K562 (cell line): ENCODE results near the gene SRRM5. TPM values are rescaled to one million over a fixed set of nuclear protein-coding genes. Genes with fewer than 3 reads are reported as not detected.

Experiments
- ATAC-seq: fragments of 200-7000 bp; cut with Tn5 transposase; 3 replicates; pipeline ENCODE4 v1.9.1; 2020; ENCODE audit warnings: moderate library complexity
- BruUV-seq: library from RNA; stranded (reverse); fragments of 400-500 nt; replicated peaks from 2 replicates; lab custom pipeline; 2021; lab: Mats Ljungman, UMichigan
- CTCF ChIA-PET: fragments of 300-600 bp; formaldehyde crosslinking; extraction: SDS; loops from one replicate; lab custom pipeline; 2021; ENCODE audit warnings: low intra/inter-chr PET ratio; lab: Yijun Ruan, JAX
- POLR2A ChIA-PET: fragments of 300-600, 350-650 bp; sonication (Branson Sonifier 250); formaldehyde crosslinking; extraction: SDS; loops from one replicate; lab custom pipeline; 2021; ENCODE audit warnings: antibody characterized with exemption, inconsistent platforms; lab: Yijun Ruan, JAX
- DNase-seq, 4 experiments: peaks; one replicate each; pipeline versions ENCODE4 v3.0.0 to v3.0.0-alpha.2; 2011 to 2018; ENCODE audit warnings: low spot score in 3 of 4, mixed read lengths in 3 of 4; ENCODE audit errors: extremely low read depth in 1 of 4
- FAIRE-seq: peaks from 2 replicates; lab custom pipeline; 2011; peaks lifted over from hg19 to GRCh38; lab: Jason Lieb, UNC
- H2AFZ ChIP-seq: 2 replicates; pipeline ENCODE4 v1.6.0; 2011; ENCODE audit warnings: low read depth, low read length, control low read depth, inconsistent platforms
- H3K27ac ChIP-seq: fragments of 200-600 bp; 3 replicates; pipeline ENCODE4 v1.8.0; 2011; ENCODE audit warnings: low read depth, mild to moderate bottlenecking, control low read depth, inconsistent platforms, low read length, moderate library complexity, mixed read lengths; ENCODE audit errors: extremely low read depth
- H3K27me3 ChIP-seq, 2 experiments: fragments of 300-600 bp in 1 of 2; 2 replicates in 1 of 2; 3 replicates in 1 of 2; pipeline versions ENCODE4 v1.6.0 to v1.8.0; 2011; ENCODE audit warnings: inconsistent platforms in 2 of 2, low read length in 2 of 2, mild to moderate bottlenecking in 1 of 2, mixed read lengths in 1 of 2, moderate library complexity in 1 of 2; ENCODE audit not compliant: control insufficient read depth in 2 of 2, insufficient read depth in 2 of 2
- H3K36me3 ChIP-seq: fragments of 300-600 bp; 3 replicates; pipeline ENCODE4 v1.8.0; 2011; ENCODE audit warnings: mild to moderate bottlenecking, low read length, inconsistent platforms; ENCODE audit not compliant: control insufficient read depth, insufficient read depth
- H3K4me1 ChIP-seq, 2 experiments: fragments of 200-600 bp in 1 of 2; replicated peaks in 1 of 2; 2 replicates in 1 of 2; 3 replicates in 1 of 2; pipeline versions ENCODE4 v1.5.1 to v1.8.0; 2011; ENCODE audit warnings: inconsistent platforms in 2 of 2, low read length in 2 of 2, mild to moderate bottlenecking in 1 of 2, mixed read lengths in 1 of 2, moderate library complexity in 1 of 2; ENCODE audit not compliant: control insufficient read depth in 2 of 2, insufficient read depth in 2 of 2
- H3K4me2 ChIP-seq: 2 replicates; pipeline ENCODE4 v1.6.1; 2011; ENCODE audit warnings: low read length, control low read depth, inconsistent platforms, mixed read lengths; ENCODE audit not compliant: insufficient read depth
- H3K4me3 ChIP-seq: fragments of 200-600 bp; sonication (generic), shearing (Covaris generic); 2 replicates; pipeline ENCODE4 v1.5.1; 2016; ENCODE audit warnings: control low read depth, inconsistent platforms
- H3K79me2 ChIP-seq: fragments of 200-600 bp; 3 replicates; pipeline ENCODE4 v1.8.0; 2011; ENCODE audit warnings: low read length, inconsistent platforms; ENCODE audit not compliant: control insufficient read depth, insufficient read depth
- H3K9ac ChIP-seq, 2 experiments: 2 replicates each; pipeline versions ENCODE4 v1.6.0 to v1.6.1; 2011; ENCODE audit warnings: low read depth in 2 of 2, low read length in 2 of 2, control low read depth in 1 of 2, inconsistent platforms in 1 of 2, mild to moderate bottlenecking in 1 of 2, mixed read lengths in 1 of 2; ENCODE audit not compliant: insufficient read depth in 1 of 2
- H3K9me1 ChIP-seq: one replicate; pipeline ENCODE4 v1.6.0; 2011; ENCODE audit warnings: inconsistent platforms, mild to moderate bottlenecking, low read length, moderate library complexity; ENCODE audit not compliant: control insufficient read depth, insufficient read depth
- H3K9me3 ChIP-seq: replicated peaks from 2 replicates; pipeline ENCODE4 v1.5.1; 2011; ENCODE audit warnings: low read depth, low read length, inconsistent platforms; ENCODE audit not compliant: control insufficient read depth, insufficient read depth
- H4K20me1 ChIP-seq: replicated peaks from 2 replicates; pipeline ENCODE4 v1.6.1; 2011; ENCODE audit warnings: low read length, inconsistent platforms, mixed read lengths; ENCODE audit not compliant: control insufficient read depth, insufficient read depth
- LARP7 ChIP-seq: fragments of 450-650 bp; IDR thresholded peaks from 2 replicates; pipeline ENCODE4 v1.6.1; 2016
- PRDM10 ChIP-seq: fragments of 450-650 bp; IDR thresholded peaks from 2 replicates; pipeline ENCODE4 v1.6.1; 2018; ENCODE audit not compliant: partially characterized antibody
- WGBS: fragments of 100-300 bp; shearing (Covaris generic); methylation state at CpG from one replicate; pipeline ENCODE4 v1.1.6; 2016; ENCODE audit warnings: low coverage, mixed read lengths; ENCODE audit not compliant: insufficient coverage; ENCODE audit errors: missing lambda C conversion rate; 5-methylcytosine and 5-hydroxymethylcytosine counted together
- in situ Hi-C: fragments of 300-500 bp; cut with MboI; formaldehyde crosslinking; loops from 4 replicates; pipeline ENCODE4 v1.15.0; 2018; ENCODE audit warnings: inconsistent platforms, mixed read lengths
- intact Hi-C: fragments of 100-400 bp; cut with micrococcal nuclease; formaldehyde crosslinking; loops from 2 replicates; pipeline ENCODE4 v1.14.2; 2022
- polyA plus RNA-seq, 8 experiments: library from polyadenylated mRNA; depleted of rRNA in 4 of 8; stranded (reverse) in 5 of 8; unstranded in 3 of 8; fragments of >200 nt; fragmentation: Nextera tagmentation in 2 of 8; fragmentation: Illumina TruSeq in 1 of 8; extraction: Ambion mirVana in 2 of 8; extraction: Trizol in 1 of 8; gene quantifications; 2 replicates each; pipeline versions ENCODE4 v1.2.1 to v1.2.3, GENCODE V29; 2011 to 2014; ENCODE audit warnings: inconsistent platforms in 1 of 8, missing spikeins in 1 of 8
- total RNA-seq, 7 experiments: library from RNA; depleted of rRNA in 6 of 7; stranded (reverse); fragments of >200 nt in 6 of 7; fragmentation: Illumina TruSeq in 2 of 7; extraction: Trizol in 2 of 7; gene quantifications; 2 replicates each; pipeline versions ENCODE4 v1.2.1 to v1.2.3, GENCODE V29; 2011 to 2021; ENCODE audit warnings: low replicate concordance in 1 of 7

SRRM5 gene
- total and polyA plus RNA-seq, 9 of the 15 experiments (the other 6 are each of a cell fraction or from before 2014, with no cell fraction given): 0.09 to 0.45 (median 0.18) TPM; not detected in 2

- Histone ChIP-seq H2AFZ (no peak overlapping the region), H3K27me3 (no peaks in the 10 kb centered on the region), H3K79me2 (peaks cover 30% of the 10 kb centered on the region), H3K9me1 (peaks cover 2% of the 10 kb centered on the region), H3K4me1 (peaks cover 45 to 74% of the 10 kb centered on the region in 2 experiments), H3K9me3 (no peaks in the 10 kb centered on the region), H3K36me3 (peaks cover 2% of the 10 kb centered on the region; the same call in 2 of the 3 replicates), H3K4me2 (no peak overlapping the region), H3K4me3 (no peak overlapping the region), H3K27ac (no peak overlapping the region), H3K9ac (peak overlapping the region in 1 of 2 experiments; percentile 3; a peak in 1 of 4 replicates), H4K20me1 (no peaks in the 10 kb centered on the region)
- no TSS peak for BruUV-seq
- ChIA-PET CTCF (no interaction called here), POLR2A (interaction anchor here (1.2 kb wide), 1 partner anchor 26 kb away, joined by 4 read pairs; the partner anchor contains the start of genes IRGQ and ZNF576)
- in situ Hi-C loops (no loop called here), intact Hi-C loops (loop anchor here (10.0 kb wide), 2 partner anchors 67 to 177 kb away; no protein-coding TSS in a partner anchor)
- ATAC-seq (no peak), FAIRE-seq (no peak), DNase-seq (no peak)
- TF ChIP-seq LARP7 (no peak), PRDM10 (peak; percentile 89)
- 58% methylated on average over 4 of the region's 4 CpGs for WGBS
These were observed 10.2 kb downstream of the SRRM5 start for GRCh38 chr19:43622070-43622469.
